Naive thymus-derived CD4-positive, alpha-beta T cell (primary cell): ENCODE results near the gene ADARB1. TPM values are rescaled to one million over a fixed set of nuclear protein-coding genes. Genes with fewer than 3 reads are reported as not detected.

Source experiments
- ATAC-seq: fragments of 150-1000 bp; cut with Tn5 transposase; 2 replicates; pipeline ENCODE4 v1.10.0; 2021; ENCODE audit warnings: mild to moderate bottlenecking, moderate library complexity
- CTCF ChIA-PET: fragments of 350-600 bp; sonication (Branson Sonifier 250); formaldehyde crosslinking; loops from one replicate; lab custom pipeline; 2021; ENCODE audit warnings: antibody characterized with exemption; lab: Charles Lee
- POLR2A ChIA-PET: fragments of 350-600 bp; sonication (Branson Sonifier 250); formaldehyde crosslinking; loops from one replicate; lab custom pipeline; 2021; ENCODE audit warnings: antibody characterized with exemption, inconsistent platforms; lab: Charles Lee
- DNase-seq, 9 donors: peaks; one replicate each; pipeline versions ENCODE4 v3.0.0 to v3.0.0-alpha.2; 2020 to 2022; ENCODE audit warnings: mixed read lengths in 1 of 9
- H3K27ac ChIP-seq: one replicate; pipeline ENCODE4 v1.7.0; 2013; ENCODE audit warnings: mild to moderate bottlenecking, low read depth, low read length, moderate library complexity
- H3K27me3 ChIP-seq, 2 donors: one replicate each; pipeline ENCODE4 v1.7.0; 2013; ENCODE audit warnings: low read length in 2 of 2, mild to moderate bottlenecking in 2 of 2, moderate library complexity in 2 of 2; ENCODE audit not compliant: control insufficient read depth in 2 of 2, insufficient read depth in 2 of 2
- H3K36me3 ChIP-seq, 3 experiments: 1 replicate in 2 of 3; 2 replicates in 1 of 3; pipeline ENCODE4 v1.7.0; 2013; ENCODE audit warnings: low read length in 3 of 3, mild to moderate bottlenecking in 3 of 3, moderate library complexity in 1 of 3; ENCODE audit not compliant: insufficient read depth in 3 of 3, control insufficient read depth in 2 of 3
- H3K4me1 ChIP-seq, 2 donors: one replicate each; pipeline ENCODE4 v1.7.0; 2013; ENCODE audit warnings: low read length in 2 of 2, mild to moderate bottlenecking in 2 of 2, moderate library complexity in 1 of 2; ENCODE audit not compliant: control insufficient read depth in 2 of 2, insufficient read depth in 2 of 2
- H3K4me3 ChIP-seq: 2 replicates; pipeline ENCODE4 v1.7.0; 2013; ENCODE audit warnings: mild to moderate bottlenecking, low read length
- H3K9me3 ChIP-seq, 3 experiments: 1 replicate in 2 of 3; 2 replicates in 1 of 3; pipeline ENCODE4 v1.7.0; 2013; ENCODE audit warnings: low read length in 3 of 3; ENCODE audit not compliant: control insufficient read depth in 2 of 3
- H3K27ac Mint-ChIP-seq, 9 donors: one replicate each; pipeline ENCODE4 v1.8.0; 2020 to 2022; ENCODE audit warnings: mixed read lengths in 9 of 9, mild to moderate bottlenecking in 8 of 9, moderate library complexity in 5 of 9, inconsistent platforms in 2 of 9
- H3K27me3 Mint-ChIP-seq, 5 donors: one replicate each; pipeline ENCODE4 v1.8.0; 2021 to 2022; ENCODE audit warnings: mixed read lengths in 5 of 5, mild to moderate bottlenecking in 1 of 5
- H3K36me3 Mint-ChIP-seq, 5 donors: one replicate each; pipeline ENCODE4 v1.8.0; 2020 to 2022; ENCODE audit warnings: mixed read lengths in 5 of 5, mild to moderate bottlenecking in 3 of 5, inconsistent platforms in 1 of 5
- H3K4me1 Mint-ChIP-seq, 7 donors: one replicate each; pipeline ENCODE4 v1.8.0; 2020 to 2022; ENCODE audit warnings: mixed read lengths in 7 of 7, mild to moderate bottlenecking in 3 of 7, inconsistent platforms in 1 of 7
- H3K4me3 Mint-ChIP-seq, 10 donors: one replicate each; pipeline ENCODE4 v1.8.0; 2020 to 2022; ENCODE audit warnings: mild to moderate bottlenecking in 10 of 10, mixed read lengths in 10 of 10, moderate library complexity in 6 of 10, inconsistent platforms in 2 of 10
- H3K9me3 Mint-ChIP-seq, 11 donors: one replicate each; pipeline ENCODE4 v1.8.0; 2020 to 2022; ENCODE audit warnings: mixed read lengths in 11 of 11, mild to moderate bottlenecking in 4 of 11, inconsistent platforms in 1 of 11, moderate library complexity in 1 of 11
- intact Hi-C, 2 donors: fragments of 100-400 bp; cut with micrococcal nuclease; formaldehyde crosslinking; loops; one replicate each; pipeline ENCODE4 v1.15.1; 2023
- polyA plus RNA-seq, 2 donors: library from polyadenylated mRNA; unstranded; fragments of 300-500 nt; fragmentation: Illumina TruSeq; gene quantifications; one replicate each; pipeline ENCODE4 v1.2.3, GENCODE V29; 2021
- total RNA-seq, 6 experiments: library from RNA in 5 of 6; stranded (reverse) in 5 of 6; gene quantifications; 1 replicate in 5 of 6; 2 replicates in 1 of 6; pipeline ENCODE4 v1.2.3 and lab custom pipeline; 2021 to 2026

Gene ADARB1
- total and polyA plus RNA-seq, 7 experiments from 2014 or later = 6.2 to 52.2 (median 38.4) TPM

- intact Hi-C loops = no loop called here
- Histone ChIP-seq H3K27ac (no peak overlapping the region), H3K4me1 (no peaks in the 10 kb centered on the region), H3K27me3 (no peaks in the 10 kb centered on the region), H3K4me3 (no peak overlapping the region), H3K36me3 (no peaks in the 10 kb centered on the region), H3K9me3 (no peaks in the 10 kb centered on the region)
- H3K27ac Mint-ChIP-seq = no peak overlapping the region
- ChIA-PET POLR2A (no interaction called here), CTCF (no interaction called here)
- ATAC-seq (no peak), DNase-seq (no peak)
- H3K27me3 Mint-ChIP-seq = peaks cover 17 to 30% (median 27%) of the 10 kb centered on the region in 5 donors
- peaks cover 0 to 2% (median 0%) of the 10 kb centered on the region in 11 donors for H3K9me3 Mint-ChIP-seq
- H3K4me3 Mint-ChIP-seq = no peak overlapping the region
- no peaks in the 10 kb centered on the region for H3K36me3 Mint-ChIP-seq
- peaks cover 0 to 4% (median 0%) of the 10 kb centered on the region in 7 donors for H3K4me1 Mint-ChIP-seq
Measured at GRCh38 chr21:45054927-45055612, 19.3 kb upstream of the ADARB1 start.

- Histone ChIP-seq H3K4me3 (no peak overlapping the region), H3K27ac (no peak overlapping the region), H3K36me3 (no peaks in the 10 kb centered on the region), H3K4me1 (no peaks in the 10 kb centered on the region), H3K9me3 (no peaks in the 10 kb centered on the region), H3K27me3 (no peaks in the 10 kb centered on the region)
- Mint-ChIP-seq H3K27me3 (peaks cover 17 to 29% (median 27%) of the 10 kb centered on the region in 5 donors), H3K4me3 (no peak overlapping the region), H3K4me1 (peaks cover 0 to 4% (median 0%) of the 10 kb centered on the region in 7 donors), H3K9me3 (peaks cover 0 to 2% (median 0%) of the 10 kb centered on the region in 11 donors), H3K36me3 (no peaks in the 10 kb centered on the region), H3K27ac (no peak overlapping the region)
- DNase-seq (no peak), ATAC-seq (no peak)
- ChIA-PET POLR2A (no interaction called here), CTCF (no interaction called here)
- intact Hi-C loops = no loop called here
Measured at GRCh38 chr21:45055861-45056260, 18.5 kb upstream of the ADARB1 start.

- POLR2A ChIA-PET = no interaction called here
- CTCF ChIA-PET = no interaction called here
- no peaks in the 10 kb centered on the region for H3K36me3 ChIP-seq
- intact Hi-C loops = no loop called here
- no peaks in the 10 kb centered on the region for H3K4me1 ChIP-seq
- no peaks in the 10 kb centered on the region for H3K27me3 ChIP-seq
- H3K9me3 ChIP-seq = no peaks in the 10 kb centered on the region
- ATAC-seq (no peak), DNase-seq (no peak)
- no peak overlapping the region for H3K27ac ChIP-seq
- no peaks in the 10 kb centered on the region for H3K36me3 Mint-ChIP-seq
- H3K4me1 Mint-ChIP-seq = peaks cover 0 to 4% (median 0%) of the 10 kb centered on the region in 7 donors
- H3K9me3 Mint-ChIP-seq = peaks cover 0 to under 1% (median 0%) of the 10 kb centered on the region in 11 donors
- no peak overlapping the region for H3K4me3 Mint-ChIP-seq
- no peak overlapping the region for H3K4me3 ChIP-seq
- H3K27ac Mint-ChIP-seq = no peak overlapping the region
- peaks cover 17 to 29% (median 27%) of the 10 kb centered on the region in 5 donors for H3K27me3 Mint-ChIP-seq
Measured at GRCh38 chr21:45056296-45056904, 18.0 kb upstream of the ADARB1 start.

- Mint-ChIP-seq H3K27me3 (peaks cover 17 to 32% (median 27%) of the 10 kb centered on the region in 5 donors), H3K4me1 (peaks cover 0 to 4% (median 0%) of the 10 kb centered on the region in 7 donors), H3K27ac (no peak overlapping the region), H3K36me3 (no peaks in the 10 kb centered on the region), H3K9me3 (no peaks in the 10 kb centered on the region), H3K4me3 (no peak overlapping the region)
- H3K9me3 ChIP-seq = no peaks in the 10 kb centered on the region
- no peak overlapping the region for H3K4me3 ChIP-seq
- ChIA-PET CTCF (no interaction called here), POLR2A (no interaction called here)
- H3K27me3 ChIP-seq = no peaks in the 10 kb centered on the region
- no peaks in the 10 kb centered on the region for H3K36me3 ChIP-seq
- H3K4me1 ChIP-seq = no peaks in the 10 kb centered on the region
- intact Hi-C loops = no loop called here
- no peak for DNase-seq
- no peak overlapping the region for H3K27ac ChIP-seq
- ATAC-seq = no peak
Measured at GRCh38 chr21:45056917-45057560, 17.3 kb upstream of the ADARB1 start.

GRCh38 chr21:45057886-45058285, 16.5 kb upstream of the ADARB1 start:
- Histone ChIP-seq H3K36me3 (no peaks in the 10 kb centered on the region), H3K27me3 (no peaks in the 10 kb centered on the region), H3K4me1 (no peaks in the 10 kb centered on the region), H3K27ac (no peak overlapping the region), H3K4me3 (no peak overlapping the region), H3K9me3 (no peaks in the 10 kb centered on the region)
- H3K9me3 Mint-ChIP-seq = no peaks in the 10 kb centered on the region
- intact Hi-C loops = no loop called here
- no peak overlapping the region for H3K4me3 Mint-ChIP-seq
- peaks cover 0 to 4% (median 0%) of the 10 kb centered on the region in 7 donors for H3K4me1 Mint-ChIP-seq
- CTCF ChIA-PET = no interaction called here
- POLR2A ChIA-PET = no interaction called here
- ATAC-seq (no peak), DNase-seq (no peak)
- no peak overlapping the region for H3K27ac Mint-ChIP-seq
- no peaks in the 10 kb centered on the region for H3K36me3 Mint-ChIP-seq
- peaks cover 16 to 33% (median 24%) of the 10 kb centered on the region in 5 donors for H3K27me3 Mint-ChIP-seq

GRCh38 chr21:45059121-45059520, 15.3 kb upstream of the ADARB1 start:
- POLR2A ChIA-PET = no interaction called here
- H3K9me3 ChIP-seq = no peaks in the 10 kb centered on the region
- no peaks in the 10 kb centered on the region for H3K27me3 ChIP-seq
- no peaks in the 10 kb centered on the region for H3K36me3 ChIP-seq
- H3K4me1 ChIP-seq = no peaks in the 10 kb centered on the region
- H3K4me3 Mint-ChIP-seq = no peak overlapping the region
- intact Hi-C loops = no loop called here
- H3K4me1 Mint-ChIP-seq = peaks cover 0 to 4% (median 0%) of the 10 kb centered on the region in 7 donors
- DNase-seq (no peak), ATAC-seq (no peak)
- no peak overlapping the region for H3K4me3 ChIP-seq
- H3K27me3 Mint-ChIP-seq = peaks cover 12 to 28% (median 23%) of the 10 kb centered on the region in 5 donors
- CTCF ChIA-PET = interaction anchor here (0.7 kb wide), 1 partner anchor 363 kb away, joined by 3 read pairs; no protein-coding TSS in a partner anchor
- no peaks in the 10 kb centered on the region for H3K36me3 Mint-ChIP-seq
- H3K27ac ChIP-seq = no peak overlapping the region
- no peak overlapping the region for H3K27ac Mint-ChIP-seq
- no peaks in the 10 kb centered on the region for H3K9me3 Mint-ChIP-seq
